Osteocyte (in vitro differentiated cells): Measurements from ENCODE around the gene CMSS1. TPM values are rescaled to one million over a fixed set of nuclear protein-coding genes. Genes with fewer than 3 reads are reported as not detected.

ENCODE experiments used
- DNase-seq: peaks from one replicate; pipeline ENCODE4 v3.0.0; 2021; ENCODE audit warnings: mixed read lengths; ENCODE audit not compliant: unreplicated experiment; ENCODE audit errors: extremely low spot score
- H3K27ac Mint-ChIP-seq: one replicate; pipeline ENCODE4 v1.8.0; 2021; ENCODE audit warnings: mild to moderate bottlenecking, mixed read lengths; ENCODE audit not compliant: unreplicated experiment
- H3K27me3 Mint-ChIP-seq: one replicate; pipeline ENCODE4 v1.8.0; 2021; ENCODE audit warnings: mixed read lengths; ENCODE audit not compliant: unreplicated experiment
- H3K36me3 Mint-ChIP-seq: one replicate; pipeline ENCODE4 v1.8.0; 2021; ENCODE audit warnings: mixed read lengths; ENCODE audit not compliant: unreplicated experiment
- H3K4me1 Mint-ChIP-seq: one replicate; pipeline ENCODE4 v1.8.0; 2021; ENCODE audit warnings: mixed read lengths; ENCODE audit not compliant: unreplicated experiment
- H3K4me3 Mint-ChIP-seq: one replicate; pipeline ENCODE4 v1.8.0; 2021; ENCODE audit warnings: mild to moderate bottlenecking, moderate library complexity, mixed read lengths; ENCODE audit not compliant: unreplicated experiment
- H3K9me3 Mint-ChIP-seq: one replicate; pipeline ENCODE4 v1.8.0; 2021; ENCODE audit warnings: mixed read lengths; ENCODE audit not compliant: unreplicated experiment
- CTCF ChIP-seq: fragments of 200-600 bp; sonication (generic); IDR thresholded peaks from 2 replicates; pipeline ENCODE4 v1.5.0; 2021; ENCODE audit warnings: antibody characterized with exemption, mild to moderate bottlenecking, moderate library complexity
- total RNA-seq: library from RNA; stranded (reverse); gene quantifications from 2 replicates; pipeline ENCODE4 v1.2.1, GENCODE V29; 2021

Gene CMSS1
- total RNA-seq, 1 donor from 2014 or later = 38.5 TPM

GRCh38 chr3:100062665-100063064 is 245.0 kb downstream of the CMSS1 start:
- peaks cover 31% of the 10 kb centered on the region for H3K4me1 Mint-ChIP-seq
- TF ChIP-seq CTCF = no peak
- no peaks in the 10 kb centered on the region for H3K9me3 Mint-ChIP-seq
- H3K4me3 Mint-ChIP-seq = no peak overlapping the region
- H3K27ac Mint-ChIP-seq = no peak overlapping the region
- DNase-seq = no peak
- H3K27me3 Mint-ChIP-seq = no peaks in the 10 kb centered on the region
- no peaks in the 10 kb centered on the region for H3K36me3 Mint-ChIP-seq

- H3K4me1 Mint-ChIP-seq = peaks cover 34% of the 10 kb centered on the region
- TF ChIP-seq CTCF = no peak
- no peak overlapping the region for H3K4me3 Mint-ChIP-seq
- no peaks in the 10 kb centered on the region for H3K27me3 Mint-ChIP-seq
- peak overlapping the region; percentile 79 for H3K27ac Mint-ChIP-seq
- H3K9me3 Mint-ChIP-seq = no peaks in the 10 kb centered on the region
- DNase-seq = no peak
- no peaks in the 10 kb centered on the region for H3K36me3 Mint-ChIP-seq
Measured at GRCh38 chr3:100063929-100064461, 246.3 kb downstream of the CMSS1 start.

- no peak for TF ChIP-seq CTCF
- Mint-ChIP-seq H3K4me1 (peaks cover 66% of the 10 kb centered on the region), H3K9me3 (no peaks in the 10 kb centered on the region), H3K27ac (peak overlapping the region; percentile 54), H3K4me3 (no peak overlapping the region), H3K27me3 (no peaks in the 10 kb centered on the region), H3K36me3 (no peaks in the 10 kb centered on the region)
- no peak for DNase-seq
Measured at GRCh38 chr3:100067589-100067988, 249.9 kb downstream of the CMSS1 start.

- H3K9me3 Mint-ChIP-seq = no peaks in the 10 kb centered on the region
- peak; percentile 86 for DNase-seq
- H3K4me3 Mint-ChIP-seq = no peak overlapping the region
- TF ChIP-seq CTCF = peak; percentile 76
- H3K27ac Mint-ChIP-seq = peak overlapping the region; percentile 19
- H3K36me3 Mint-ChIP-seq = no peaks in the 10 kb centered on the region
- H3K4me1 Mint-ChIP-seq = peaks cover 73% of the 10 kb centered on the region
- no peaks in the 10 kb centered on the region for H3K27me3 Mint-ChIP-seq
Measured at GRCh38 chr3:100068826-100069225, 251.2 kb downstream of the CMSS1 start.

- Mint-ChIP-seq H3K4me3 (no peak overlapping the region), H3K36me3 (no peaks in the 10 kb centered on the region), H3K27ac (peak overlapping the region; percentile 82), H3K27me3 (no peaks in the 10 kb centered on the region), H3K9me3 (no peaks in the 10 kb centered on the region), H3K4me1 (peaks cover 73% of the 10 kb centered on the region)
- DNase-seq = no peak
- TF ChIP-seq CTCF = no peak
Measured at GRCh38 chr3:100069472-100069871, 251.8 kb downstream of the CMSS1 start.
